H1 (cell line): ENCODE measurements around the gene TSC22D3. TPM values are rescaled to one million over a fixed set of nuclear protein-coding genes. Genes with fewer than 3 reads are reported as not detected.

ENCODE experiments used
- CBX5 ChIP-seq: fragments of 300-800, 300-1000 bp; sonication (generic); IDR thresholded peaks from 2 replicates; pipeline ENCODE4 v1.7.1; 2016; ENCODE audit warnings: antibody characterized with exemption, low read length, low read depth
- CEBPB ChIP-seq: IDR thresholded peaks from 2 replicates; pipeline ENCODE4 v1.6.1; 2012; ENCODE audit warnings: low read depth, low read length
- JUND ChIP-seq: IDR thresholded peaks from 2 replicates; pipeline ENCODE4 v1.6.1; 2011; ENCODE audit warnings: mild to moderate bottlenecking, improper control_type of control experiment, low read length
- POLR2A ChIP-seq, 2 experiments: IDR thresholded peaks; 1 replicate in 1 of 2; 2 replicates in 1 of 2; pipeline ENCODE4 v1.6.1; 2011; ENCODE audit warnings: low read depth in 2 of 2, low read length in 2 of 2, mild to moderate bottlenecking in 2 of 2; ENCODE audit errors: control extremely low read depth in 1 of 2
- polyA plus RNA-seq, 7 experiments: library from polyadenylated mRNA; depleted of rRNA in 3 of 7; stranded (reverse) in 5 of 7; unstranded in 2 of 7; fragments of >200 nt in 5 of 7; fragments of 200-250 nt in 2 of 7; gene quantifications; 1 replicate in 5 of 7; 2 replicates in 1 of 7; 4 replicates in 1 of 7; pipeline versions ENCODE4 v1.2.1 to v1.2.3, GENCODE V29; 2011 to 2013; ENCODE audit warnings: missing spikeins in 2 of 7, mixed read lengths in 2 of 7
- total RNA-seq: library from RNA; stranded (reverse); fragmentation: NEBNext Ultra II Directional; extraction: Animal tissue kit (Norgen Biotek cat#: 25700); gene quantifications from 2 replicates; pipeline ENCODE4 v1.2.1, GENCODE V29; 2021
- TF ChIP-seq, protein P1 (sequence below): fragments of 300-600 bp; sonication (generic); IDR thresholded peaks from 2 replicates; pipeline ENCODE4 v1.7.1; 2012; ENCODE audit warnings: low read length, moderate library complexity, mild to moderate bottlenecking, inconsistent platforms; ENCODE audit not compliant: insufficient replicate concordance

The TSC22D3 gene
- total and polyA plus RNA-seq, 2 of the 8 experiments (the other 6 are each of a cell fraction or from before 2014, with no cell fraction given) = 7.6 to 12.9 TPM

DNA sequence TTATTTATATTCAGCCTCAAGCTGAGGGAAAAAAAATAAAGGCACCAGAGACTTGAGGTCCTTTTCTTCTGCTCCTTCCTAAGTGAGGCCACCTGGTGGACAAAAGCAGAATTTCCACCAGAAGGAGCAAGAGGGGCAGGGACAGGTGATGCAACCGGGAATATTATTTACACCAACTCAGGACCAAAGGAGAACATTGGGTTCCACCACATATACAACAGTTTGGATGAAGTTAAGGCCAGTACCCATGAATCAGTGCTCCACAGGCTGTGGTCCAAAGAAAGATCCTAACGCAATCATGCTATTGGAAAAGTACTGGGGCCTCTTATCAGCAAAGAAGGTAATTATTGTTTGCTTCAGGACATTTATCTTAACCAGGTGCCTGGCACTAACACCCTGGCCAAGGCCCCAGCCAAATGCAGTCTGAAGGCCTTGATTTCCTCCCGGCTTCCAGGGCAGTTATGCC, 57.4 kb downstream of the TSC22D3 start (continued):
- TF ChIP-seq, protein P1, sequence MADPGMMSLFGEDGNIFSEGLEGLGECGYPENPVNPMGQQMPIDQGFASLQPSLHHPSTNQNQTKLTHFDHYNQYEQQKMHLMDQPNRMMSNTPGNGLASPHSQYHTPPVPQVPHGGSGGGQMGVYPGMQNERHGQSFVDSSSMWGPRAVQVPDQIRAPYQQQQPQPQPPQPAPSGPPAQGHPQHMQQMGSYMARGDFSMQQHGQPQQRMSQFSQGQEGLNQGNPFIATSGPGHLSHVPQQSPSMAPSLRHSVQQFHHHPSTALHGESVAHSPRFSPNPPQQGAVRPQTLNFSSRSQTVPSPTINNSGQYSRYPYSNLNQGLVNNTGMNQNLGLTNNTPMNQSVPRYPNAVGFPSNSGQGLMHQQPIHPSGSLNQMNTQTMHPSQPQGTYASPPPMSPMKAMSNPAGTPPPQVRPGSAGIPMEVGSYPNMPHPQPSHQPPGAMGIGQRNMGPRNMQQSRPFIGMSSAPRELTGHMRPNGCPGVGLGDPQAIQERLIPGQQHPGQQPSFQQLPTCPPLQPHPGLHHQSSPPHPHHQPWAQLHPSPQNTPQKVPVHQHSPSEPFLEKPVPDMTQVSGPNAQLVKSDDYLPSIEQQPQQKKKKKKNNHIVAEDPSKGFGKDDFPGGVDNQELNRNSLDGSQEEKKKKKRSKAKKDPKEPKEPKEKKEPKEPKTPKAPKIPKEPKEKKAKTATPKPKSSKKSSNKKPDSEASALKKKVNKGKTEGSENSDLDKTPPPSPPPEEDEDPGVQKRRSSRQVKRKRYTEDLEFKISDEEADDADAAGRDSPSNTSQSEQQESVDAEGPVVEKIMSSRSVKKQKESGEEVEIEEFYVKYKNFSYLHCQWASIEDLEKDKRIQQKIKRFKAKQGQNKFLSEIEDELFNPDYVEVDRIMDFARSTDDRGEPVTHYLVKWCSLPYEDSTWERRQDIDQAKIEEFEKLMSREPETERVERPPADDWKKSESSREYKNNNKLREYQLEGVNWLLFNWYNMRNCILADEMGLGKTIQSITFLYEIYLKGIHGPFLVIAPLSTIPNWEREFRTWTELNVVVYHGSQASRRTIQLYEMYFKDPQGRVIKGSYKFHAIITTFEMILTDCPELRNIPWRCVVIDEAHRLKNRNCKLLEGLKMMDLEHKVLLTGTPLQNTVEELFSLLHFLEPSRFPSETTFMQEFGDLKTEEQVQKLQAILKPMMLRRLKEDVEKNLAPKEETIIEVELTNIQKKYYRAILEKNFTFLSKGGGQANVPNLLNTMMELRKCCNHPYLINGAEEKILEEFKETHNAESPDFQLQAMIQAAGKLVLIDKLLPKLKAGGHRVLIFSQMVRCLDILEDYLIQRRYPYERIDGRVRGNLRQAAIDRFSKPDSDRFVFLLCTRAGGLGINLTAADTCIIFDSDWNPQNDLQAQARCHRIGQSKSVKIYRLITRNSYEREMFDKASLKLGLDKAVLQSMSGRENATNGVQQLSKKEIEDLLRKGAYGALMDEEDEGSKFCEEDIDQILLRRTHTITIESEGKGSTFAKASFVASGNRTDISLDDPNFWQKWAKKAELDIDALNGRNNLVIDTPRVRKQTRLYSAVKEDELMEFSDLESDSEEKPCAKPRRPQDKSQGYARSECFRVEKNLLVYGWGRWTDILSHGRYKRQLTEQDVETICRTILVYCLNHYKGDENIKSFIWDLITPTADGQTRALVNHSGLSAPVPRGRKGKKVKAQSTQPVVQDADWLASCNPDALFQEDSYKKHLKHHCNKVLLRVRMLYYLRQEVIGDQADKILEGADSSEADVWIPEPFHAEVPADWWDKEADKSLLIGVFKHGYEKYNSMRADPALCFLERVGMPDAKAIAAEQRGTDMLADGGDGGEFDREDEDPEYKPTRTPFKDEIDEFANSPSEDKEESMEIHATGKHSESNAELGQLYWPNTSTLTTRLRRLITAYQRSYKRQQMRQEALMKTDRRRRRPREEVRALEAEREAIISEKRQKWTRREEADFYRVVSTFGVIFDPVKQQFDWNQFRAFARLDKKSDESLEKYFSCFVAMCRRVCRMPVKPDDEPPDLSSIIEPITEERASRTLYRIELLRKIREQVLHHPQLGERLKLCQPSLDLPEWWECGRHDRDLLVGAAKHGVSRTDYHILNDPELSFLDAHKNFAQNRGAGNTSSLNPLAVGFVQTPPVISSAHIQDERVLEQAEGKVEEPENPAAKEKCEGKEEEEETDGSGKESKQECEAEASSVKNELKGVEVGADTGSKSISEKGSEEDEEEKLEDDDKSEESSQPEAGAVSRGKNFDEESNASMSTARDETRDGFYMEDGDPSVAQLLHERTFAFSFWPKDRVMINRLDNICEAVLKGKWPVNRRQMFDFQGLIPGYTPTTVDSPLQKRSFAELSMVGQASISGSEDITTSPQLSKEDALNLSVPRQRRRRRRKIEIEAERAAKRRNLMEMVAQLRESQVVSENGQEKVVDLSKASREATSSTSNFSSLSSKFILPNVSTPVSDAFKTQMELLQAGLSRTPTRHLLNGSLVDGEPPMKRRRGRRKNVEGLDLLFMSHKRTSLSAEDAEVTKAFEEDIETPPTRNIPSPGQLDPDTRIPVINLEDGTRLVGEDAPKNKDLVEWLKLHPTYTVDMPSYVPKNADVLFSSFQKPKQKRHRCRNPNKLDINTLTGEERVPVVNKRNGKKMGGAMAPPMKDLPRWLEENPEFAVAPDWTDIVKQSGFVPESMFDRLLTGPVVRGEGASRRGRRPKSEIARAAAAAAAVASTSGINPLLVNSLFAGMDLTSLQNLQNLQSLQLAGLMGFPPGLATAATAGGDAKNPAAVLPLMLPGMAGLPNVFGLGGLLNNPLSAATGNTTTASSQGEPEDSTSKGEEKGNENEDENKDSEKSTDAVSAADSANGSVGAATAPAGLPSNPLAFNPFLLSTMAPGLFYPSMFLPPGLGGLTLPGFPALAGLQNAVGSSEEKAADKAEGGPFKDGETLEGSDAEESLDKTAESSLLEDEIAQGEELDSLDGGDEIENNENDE = no peak
- no peak for TF ChIP-seq CBX5
- TF ChIP-seq JUND = 0 out of 2 replicates have a peak, but pooled peaks have one; percentile 48
- TF ChIP-seq POLR2A (IDR thresholded peaks at IDR 0.05; ENCODE audit: control extremely low read depth in 1 of 2, low read depth in 2 of 2, low read length in 2 of 2) = no peak
- peak; percentile 96 for TF ChIP-seq CEBPB
